Dedifferentiated amniotic fluid mesenchymal stem cell (primary cell): ENCODE results near the gene NUDT16L1.

Source experiments
- DNase-seq: peaks from one replicate; pipeline ENCODE4 v3.0.0-alpha.2; 2016; ENCODE audit errors: extremely low spot score

The NUDT16L1 gene

DNA sequence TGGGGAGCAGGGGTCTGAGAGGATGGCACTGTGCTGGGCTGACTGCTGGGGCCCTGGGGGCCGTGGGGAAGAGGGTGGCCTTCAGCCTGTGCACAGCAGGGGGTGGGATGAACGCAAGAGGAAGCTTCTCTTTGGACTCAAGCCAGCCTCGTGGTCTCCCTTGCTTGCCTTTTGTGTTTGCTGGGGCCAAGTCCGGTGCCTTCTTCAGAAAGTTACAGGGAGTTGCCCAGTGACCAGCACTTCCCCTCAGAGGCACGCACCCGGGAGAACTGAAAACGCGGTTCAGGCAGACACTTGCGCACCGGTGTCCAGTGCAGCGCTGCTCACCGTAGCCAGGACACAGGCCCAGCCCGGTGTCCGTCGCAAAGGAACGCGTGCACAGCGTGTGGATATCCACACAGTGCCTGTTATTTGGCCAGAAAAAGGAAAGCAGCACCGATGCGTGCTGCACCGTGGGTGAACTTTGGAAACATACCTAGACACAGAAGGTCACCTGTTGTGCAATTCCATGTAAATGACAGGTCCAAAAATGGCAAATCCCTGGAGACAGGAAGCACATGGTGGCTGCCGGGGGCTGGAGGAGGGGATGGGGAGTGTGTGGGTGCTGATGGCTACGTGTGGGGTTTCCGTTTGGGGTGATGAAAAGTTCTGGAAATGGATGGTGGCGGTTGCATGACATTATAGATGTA lies 29.4 kb upstream of the NUDT16L1 start:
- no peak for DNase-seq

- no peak for DNase-seq
Measured at GRCh38 chr16:4664538-4665418, 28.6 kb upstream of the NUDT16L1 start.

DNA sequence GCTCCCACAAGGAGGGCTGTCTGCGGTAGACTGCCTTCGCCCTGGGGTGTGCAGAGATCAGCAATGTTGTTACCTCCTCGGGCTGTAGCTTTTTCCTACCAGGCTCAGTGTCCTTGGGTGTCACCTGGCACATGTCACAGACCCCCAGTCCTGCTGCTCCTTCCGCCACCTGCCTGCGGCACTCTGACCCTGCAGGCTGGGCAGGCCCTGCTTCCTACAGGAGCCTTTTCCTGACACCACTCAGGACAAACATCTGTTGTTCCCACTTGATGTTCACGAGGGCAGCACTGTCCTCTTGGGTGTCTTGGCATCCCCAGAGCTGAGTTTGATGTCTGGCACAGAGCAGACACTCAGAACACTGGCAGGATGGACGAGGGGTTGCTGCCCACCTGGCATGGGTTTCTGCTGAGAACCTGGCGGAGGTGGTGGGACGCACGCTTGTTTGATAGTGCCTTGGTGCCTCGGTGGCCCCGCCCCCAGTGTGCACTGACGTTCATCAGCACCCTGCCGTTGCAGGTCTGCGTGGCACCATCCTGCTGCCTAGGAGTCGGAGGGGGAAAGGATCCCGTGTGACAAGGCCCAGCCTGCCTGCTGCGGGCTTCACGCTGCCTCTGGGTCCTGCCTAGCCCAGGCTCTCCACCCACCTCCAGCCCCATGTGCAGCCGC lies 26.7 kb upstream of the NUDT16L1 start:
- DNase-seq: no peak

- no peak for DNase-seq
Measured at GRCh38 chr16:4667203-4667963, 26.0 kb upstream of the NUDT16L1 start.

DNA sequence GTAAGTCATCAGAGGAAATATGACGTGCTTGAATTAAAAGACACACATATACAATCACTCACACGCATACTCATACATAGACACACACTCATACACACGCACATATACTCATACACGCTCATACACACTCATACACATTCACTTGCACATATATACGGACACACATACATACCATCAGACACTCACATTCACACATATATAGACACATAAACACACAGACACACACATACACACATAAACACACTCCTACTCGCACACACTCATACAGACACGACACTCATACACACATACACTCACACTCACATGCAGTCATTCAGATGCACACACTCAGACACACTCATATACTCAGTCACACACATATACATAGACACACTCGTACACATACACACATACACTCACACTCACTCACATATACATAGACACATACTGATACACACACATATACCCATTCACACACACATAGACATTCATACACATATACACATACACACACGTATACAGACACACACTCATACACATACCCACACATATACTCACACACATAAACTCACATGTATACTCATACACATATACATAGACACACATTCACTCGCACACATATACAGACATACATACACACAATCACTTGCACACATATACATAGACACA lies 24.9 kb upstream of the NUDT16L1 start:
- no peak for DNase-seq

GRCh38 chr16:4673387-4674046 lies 19.8 kb upstream of the NUDT16L1 start:
- DNase-seq: no peak

GRCh38 chr16:4674926-4675530 lies 18.3 kb upstream of the NUDT16L1 start:
- no peak for DNase-seq

DNA sequence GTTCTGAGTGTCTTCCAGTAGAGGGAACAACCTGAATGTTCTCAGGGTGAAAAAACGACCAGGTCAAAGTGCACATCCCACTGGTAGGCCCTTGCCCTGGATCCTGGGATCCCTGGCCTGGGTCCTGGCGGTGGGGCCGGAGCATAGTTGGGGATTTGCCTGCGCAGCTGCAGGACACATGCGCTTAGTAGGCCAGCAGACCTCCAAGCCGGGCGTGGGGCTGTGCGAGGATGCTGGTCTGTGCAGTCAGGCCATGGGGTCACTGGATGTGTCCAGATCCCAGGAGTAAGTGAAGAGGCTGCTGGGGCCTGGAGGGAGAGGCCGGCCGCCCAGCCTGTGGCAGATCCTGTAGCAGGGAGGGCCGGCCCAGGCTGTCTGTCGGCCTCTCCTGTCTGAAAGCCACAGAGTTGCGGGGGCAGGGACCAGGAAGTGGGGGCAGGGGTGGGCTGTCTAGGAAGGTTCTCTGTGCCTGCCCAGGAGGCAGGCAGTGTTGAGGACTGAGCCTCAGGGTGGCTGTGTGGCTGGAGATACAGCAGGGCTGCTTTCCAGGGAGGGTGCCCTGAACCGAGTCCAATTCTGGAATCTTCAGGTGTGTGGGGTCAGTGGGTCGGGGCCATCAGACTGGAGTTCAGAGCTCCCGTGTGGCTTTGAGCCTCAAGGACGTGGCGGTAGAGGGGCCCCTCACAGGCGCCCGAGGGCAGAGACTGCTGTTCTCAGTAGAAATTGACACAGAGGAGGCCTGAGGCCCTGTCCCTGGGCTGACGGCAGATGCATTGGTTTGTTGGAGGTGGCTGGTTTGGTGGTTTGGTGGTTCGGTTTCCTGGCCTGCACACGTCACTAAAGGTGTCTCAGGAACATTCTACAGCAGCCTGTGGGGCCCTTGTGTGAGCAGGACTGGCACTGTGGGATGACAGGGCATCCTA lies 17.2 kb upstream of the NUDT16L1 start:
- no peak for DNase-seq

DNA sequence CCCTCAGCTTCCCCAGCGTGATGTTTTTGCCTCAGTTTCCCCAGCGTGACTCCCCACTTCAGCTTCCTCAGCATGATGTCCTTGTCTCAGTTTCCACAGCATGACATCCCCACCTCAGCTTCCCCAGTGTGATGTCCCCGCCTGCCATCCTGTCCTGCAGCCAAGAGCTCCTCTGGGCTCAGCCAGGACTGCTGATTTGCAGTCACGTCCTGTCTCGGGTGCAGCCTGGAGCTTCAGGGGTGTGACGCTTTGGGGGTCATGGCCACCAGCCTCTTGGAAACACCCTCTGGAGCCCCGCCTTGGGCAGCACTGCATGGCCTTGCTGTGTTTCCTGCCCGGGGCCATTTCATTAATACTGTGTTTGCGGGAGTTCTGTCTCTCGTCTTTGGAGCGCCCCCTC lies 16.5 kb upstream of the NUDT16L1 start:
- no peak for DNase-seq

DNA sequence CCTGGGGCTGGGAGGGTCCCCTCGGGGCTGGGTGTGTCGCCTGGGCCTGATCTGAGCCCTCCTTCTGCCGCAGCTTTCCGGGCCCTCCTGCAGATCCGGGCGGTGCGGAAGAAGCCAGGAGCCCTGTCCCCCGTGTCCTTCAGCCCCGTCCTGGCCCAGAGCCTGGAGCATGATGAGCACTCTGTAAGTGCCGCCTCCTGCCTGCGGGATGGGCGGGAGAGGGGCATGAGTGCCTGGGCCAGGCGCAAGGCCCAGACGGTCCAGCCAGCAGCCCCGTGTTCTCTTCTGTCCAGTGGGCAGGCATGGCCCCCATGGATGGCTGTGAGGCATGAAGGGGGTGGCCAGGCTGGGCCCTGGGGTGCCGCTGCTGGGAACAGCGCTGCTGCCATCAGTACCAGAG lies 16.0 kb upstream of the NUDT16L1 start:
- no peak for DNase-seq

DNA sequence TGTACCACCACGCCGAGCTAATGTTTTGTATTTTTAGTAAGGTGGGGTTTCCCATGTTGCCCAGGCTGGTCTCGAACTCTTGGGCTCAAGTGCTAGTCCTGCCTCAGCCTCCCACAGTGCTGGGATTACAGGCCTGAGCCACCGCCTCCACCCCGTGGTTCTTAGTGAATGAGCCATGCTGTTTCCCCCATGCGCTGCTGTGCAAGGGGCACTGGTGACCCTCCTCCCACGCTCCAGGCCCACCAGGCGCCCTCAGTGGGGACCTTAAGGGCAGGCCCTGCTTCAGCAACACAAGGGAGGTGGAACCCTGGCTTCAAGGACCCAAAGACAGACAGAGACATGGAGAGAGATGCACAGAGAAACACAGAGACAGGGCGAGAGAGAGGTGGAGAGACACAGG lies 15.4 kb upstream of the NUDT16L1 start:
- DNase-seq: no peak

- DNase-seq: no peak
Measured at GRCh38 chr16:4678596-4678995, 14.8 kb upstream of the NUDT16L1 start.

GRCh38 chr16:4679156-4679849 lies 14.1 kb upstream of the NUDT16L1 start:
- DNase-seq: no peak

DNA sequence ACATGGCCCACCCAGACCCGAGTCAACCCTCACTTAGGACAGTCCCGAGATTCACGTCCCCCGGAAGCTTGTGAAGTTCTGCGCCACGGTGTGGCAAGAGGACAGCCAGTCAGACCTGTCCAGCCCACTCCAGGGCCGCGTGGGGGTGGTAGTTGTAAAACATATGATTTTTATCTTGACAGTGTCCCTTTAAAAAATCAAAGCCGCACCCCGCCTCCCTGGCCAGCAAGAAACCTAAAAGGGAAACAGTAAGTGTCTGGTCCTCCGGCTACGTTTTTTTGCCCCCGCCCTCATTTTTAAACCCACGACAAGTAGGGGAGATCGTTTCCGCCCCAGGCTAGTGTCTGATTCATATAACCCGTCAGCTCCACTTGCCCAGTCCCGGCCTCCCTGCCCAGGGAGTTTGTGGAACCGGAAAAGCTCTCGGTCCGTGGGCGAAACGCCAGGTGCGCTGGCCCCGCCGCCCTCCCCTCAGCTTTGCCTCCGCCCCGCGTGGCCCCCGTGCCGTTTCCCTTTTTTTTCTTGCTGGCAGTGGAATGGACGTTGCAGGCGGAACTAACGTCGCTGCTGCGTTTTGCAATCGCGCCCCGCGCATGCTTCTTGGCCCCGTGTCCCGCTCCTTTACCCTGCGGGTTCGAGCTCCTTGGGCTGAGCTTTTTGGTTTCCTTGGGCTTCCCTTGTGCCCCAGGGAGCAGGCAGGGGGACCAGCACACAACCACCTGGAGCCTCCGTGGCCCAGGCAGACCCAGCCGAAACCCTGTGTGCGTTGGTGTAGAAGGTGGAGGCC lies 13.3 kb upstream of the NUDT16L1 start:
- DNase-seq: no peak

DNA sequence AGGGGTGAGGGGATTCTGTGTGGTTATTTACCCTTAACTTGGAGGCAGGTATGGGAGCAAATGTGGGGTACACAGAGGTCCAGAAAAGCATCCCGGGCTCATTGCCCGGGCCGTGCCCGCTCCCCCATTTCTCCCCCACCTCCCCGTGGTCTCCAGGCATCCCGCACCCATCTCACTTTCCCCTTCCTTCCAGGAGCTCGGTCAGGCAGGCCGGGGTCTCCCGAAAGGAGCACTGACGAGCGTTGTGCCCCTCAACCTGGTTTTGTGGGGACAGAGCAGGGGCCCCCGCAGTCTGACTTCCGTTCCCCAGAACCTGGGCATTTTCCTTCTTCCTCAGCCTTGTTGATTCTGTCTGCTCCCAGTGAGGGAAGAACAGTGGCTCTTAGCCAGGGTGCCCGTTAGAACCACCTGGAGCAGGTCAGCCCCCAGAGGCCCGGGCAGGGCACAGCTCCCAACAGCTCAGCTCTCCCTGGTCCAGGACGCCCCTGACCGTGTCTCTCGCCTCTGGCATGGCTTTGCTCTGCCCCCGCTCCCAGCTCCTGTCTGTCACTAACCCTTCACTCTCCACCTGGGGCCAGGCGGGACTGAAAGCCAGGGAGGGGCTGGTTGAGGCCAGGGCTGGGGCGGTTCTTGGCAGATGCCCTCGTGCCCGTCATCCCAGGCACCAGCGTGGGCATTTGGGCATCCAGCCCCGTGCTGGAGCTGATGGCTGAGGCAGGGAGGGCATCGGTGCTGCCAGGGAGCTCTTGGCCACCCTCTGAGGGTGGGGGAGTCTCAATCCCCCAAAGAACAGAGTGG lies 12.5 kb upstream of the NUDT16L1 start:
- DNase-seq: no peak

- DNase-seq: no peak
Measured at GRCh38 chr16:4681471-4682083, 11.8 kb upstream of the NUDT16L1 start.
